HG02763 (cell line): ENCODE measurements around the gene MED22.
"Not testable (repeated sequence)": the region's sequence is repeated elsewhere in the genome, so short reads cannot be mapped to it uniquely, and the experiment has no call there.

Experiments used
- ATAC-seq: cut with Tn5 transposase; IDR thresholded peaks from one replicate; pipeline ENCODE4 v1.9.1; 2021; ENCODE audit warnings: mild to moderate bottlenecking, moderate library complexity; ENCODE audit not compliant: unreplicated experiment

MED22 gene

GRCh38 chr9:133339641-133340040, 8.3 kb downstream of the MED22 start:
- no peak for ATAC-seq

GRCh38 chr9:133335924-133336811, 11.8 kb downstream of the MED22 start, which contains the start of gene SURF6:
Gene SURF6, minus strand, starts transcription at chr9:133336188. Its CDS starts 56 bp downstream, at chr9:133336132.
- peak; percentile 80 for ATAC-seq

GRCh38 chr9:133334888-133335287, 13.0 kb downstream of the MED22 start:
- ATAC-seq = not testable (repeated sequence)

- no peak for ATAC-seq
These were observed 13.8 kb downstream of the MED22 start for GRCh38 chr9:133334161-133334560.

- ATAC-seq = no peak
These were observed 14.4 kb downstream of the MED22 start for GRCh38 chr9:133333566-133333965.

- ATAC-seq = no peak
These were observed 14.9 kb downstream of the MED22 start for GRCh38 chr9:133333011-133333410.

- no peak for ATAC-seq
These were observed 15.6 kb downstream of the MED22 start for GRCh38 chr9:133332381-133332730.

GRCh38 chr9:133331641-133332380, 16.1 kb downstream of the MED22 start:
- ATAC-seq = no peak

- no peak for ATAC-seq
These were observed 16.7 kb downstream of the MED22 start for GRCh38 chr9:133331221-133331620.

GRCh38 chr9:133329306-133330156, 18.4 kb downstream of the MED22 start:
- not testable (repeated sequence) for ATAC-seq

- no peak for ATAC-seq
These were observed 20.0 kb downstream of the MED22 start for GRCh38 chr9:133327834-133328484.

- not testable (repeated sequence) for ATAC-seq
These were observed 20.9 kb downstream of the MED22 start for GRCh38 chr9:133327021-133327420.

GRCh38 chr9:133323991-133324703, 23.8 kb downstream of the MED22 start:
- no peak for ATAC-seq

GRCh38 chr9:133323211-133323610, 24.7 kb downstream of the MED22 start:
- no peak for ATAC-seq

GRCh38 chr9:133322701-133323100, 25.2 kb downstream of the MED22 start:
- ATAC-seq = no peak

- ATAC-seq = no peak
These were observed 26.5 kb downstream of the MED22 start for GRCh38 chr9:133321411-133321935.

- ATAC-seq = no peak
These were observed 27.5 kb downstream of the MED22 start for GRCh38 chr9:133320421-133320881.

GRCh38 chr9:133317551-133317950, 30.4 kb downstream of the MED22 start:
- ATAC-seq = not testable (repeated sequence)

GRCh38 chr9:133315997-133316396, 31.9 kb downstream of the MED22 start:
- ATAC-seq = no peak
